ENCODE measurements around the gene SPATS2L.

DNA sequence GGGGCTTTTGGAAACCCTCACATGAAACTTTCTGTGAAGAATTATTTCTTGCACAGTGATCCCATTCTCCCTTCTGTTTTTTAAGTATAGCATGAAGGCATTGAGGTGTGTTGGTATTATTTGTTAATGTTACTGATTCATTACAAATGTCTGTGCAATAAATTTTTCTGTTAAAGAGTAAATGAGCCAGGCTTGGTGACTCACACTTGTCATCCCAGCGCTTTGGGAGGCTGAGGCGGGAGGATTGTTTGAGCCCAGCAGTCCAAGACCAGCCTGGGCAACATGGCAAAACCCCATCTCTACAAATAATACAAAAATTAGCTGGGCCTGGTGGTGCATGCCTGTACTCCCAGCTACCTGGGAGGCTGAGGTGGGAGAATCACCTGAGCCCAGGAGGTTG, 115.6 kb downstream of the SPATS2L start:
- TF ChIP-seq, protein P1, sequence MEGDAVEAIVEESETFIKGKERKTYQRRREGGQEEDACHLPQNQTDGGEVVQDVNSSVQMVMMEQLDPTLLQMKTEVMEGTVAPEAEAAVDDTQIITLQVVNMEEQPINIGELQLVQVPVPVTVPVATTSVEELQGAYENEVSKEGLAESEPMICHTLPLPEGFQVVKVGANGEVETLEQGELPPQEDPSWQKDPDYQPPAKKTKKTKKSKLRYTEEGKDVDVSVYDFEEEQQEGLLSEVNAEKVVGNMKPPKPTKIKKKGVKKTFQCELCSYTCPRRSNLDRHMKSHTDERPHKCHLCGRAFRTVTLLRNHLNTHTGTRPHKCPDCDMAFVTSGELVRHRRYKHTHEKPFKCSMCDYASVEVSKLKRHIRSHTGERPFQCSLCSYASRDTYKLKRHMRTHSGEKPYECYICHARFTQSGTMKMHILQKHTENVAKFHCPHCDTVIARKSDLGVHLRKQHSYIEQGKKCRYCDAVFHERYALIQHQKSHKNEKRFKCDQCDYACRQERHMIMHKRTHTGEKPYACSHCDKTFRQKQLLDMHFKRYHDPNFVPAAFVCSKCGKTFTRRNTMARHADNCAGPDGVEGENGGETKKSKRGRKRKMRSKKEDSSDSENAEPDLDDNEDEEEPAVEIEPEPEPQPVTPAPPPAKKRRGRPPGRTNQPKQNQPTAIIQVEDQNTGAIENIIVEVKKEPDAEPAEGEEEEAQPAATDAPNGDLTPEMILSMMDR (conservative IDR thresholded peaks at IDR 0.05; ENCODE audit: low read depth, low read length): no peak
- no peak for TF ChIP-seq EZH2phosphoT487 (IDR thresholded peaks at IDR 0.05; ENCODE audit: borderline replicate concordance, low read length)
- no peak for TF ChIP-seq EZH2 (IDR thresholded peaks at IDR 0.05; ENCODE audit: low read length, unreplicated experiment)
